HL-60 (cell line): Measurements from ENCODE around the gene PAPPA.

Experiments
- GABPA ChIP-seq: IDR thresholded peaks from 2 replicates; pipeline ENCODE4 v1.6.1; 2012; ENCODE audit warnings: low read depth
- POLR2AphosphoS5 ChIP-seq: IDR thresholded peaks from 2 replicates; pipeline ENCODE4 v1.6.1; 2012; ENCODE audit warnings: low read depth
- TF ChIP-seq, protein P1 (sequence below): IDR thresholded peaks from one replicate; pipeline ENCODE4 v1.5.1; 2011; ENCODE audit warnings: low read length, control low read depth, inconsistent platforms; ENCODE audit not compliant: insufficient read depth

DNA sequence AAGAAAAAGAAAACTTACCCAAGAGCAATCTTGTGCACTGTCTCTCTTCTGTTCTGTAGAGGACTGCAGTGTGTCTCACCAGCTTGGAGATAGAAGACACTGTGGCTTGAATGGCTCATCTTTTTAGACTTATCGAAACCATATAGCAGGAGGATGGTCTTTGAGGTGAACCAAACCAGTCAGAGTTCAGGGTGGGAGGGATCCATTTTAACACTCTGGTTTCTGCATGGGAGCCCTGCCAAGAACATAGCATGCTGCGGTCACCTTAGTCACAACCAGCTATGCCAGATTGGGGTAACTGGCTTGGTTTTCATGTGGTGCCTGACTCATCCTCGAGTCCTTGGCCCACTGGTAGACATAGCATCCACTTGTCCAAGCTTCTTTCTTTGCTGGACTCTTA, 135.1 kb downstream of the PAPPA start:
- TF ChIP-seq, protein P1, sequence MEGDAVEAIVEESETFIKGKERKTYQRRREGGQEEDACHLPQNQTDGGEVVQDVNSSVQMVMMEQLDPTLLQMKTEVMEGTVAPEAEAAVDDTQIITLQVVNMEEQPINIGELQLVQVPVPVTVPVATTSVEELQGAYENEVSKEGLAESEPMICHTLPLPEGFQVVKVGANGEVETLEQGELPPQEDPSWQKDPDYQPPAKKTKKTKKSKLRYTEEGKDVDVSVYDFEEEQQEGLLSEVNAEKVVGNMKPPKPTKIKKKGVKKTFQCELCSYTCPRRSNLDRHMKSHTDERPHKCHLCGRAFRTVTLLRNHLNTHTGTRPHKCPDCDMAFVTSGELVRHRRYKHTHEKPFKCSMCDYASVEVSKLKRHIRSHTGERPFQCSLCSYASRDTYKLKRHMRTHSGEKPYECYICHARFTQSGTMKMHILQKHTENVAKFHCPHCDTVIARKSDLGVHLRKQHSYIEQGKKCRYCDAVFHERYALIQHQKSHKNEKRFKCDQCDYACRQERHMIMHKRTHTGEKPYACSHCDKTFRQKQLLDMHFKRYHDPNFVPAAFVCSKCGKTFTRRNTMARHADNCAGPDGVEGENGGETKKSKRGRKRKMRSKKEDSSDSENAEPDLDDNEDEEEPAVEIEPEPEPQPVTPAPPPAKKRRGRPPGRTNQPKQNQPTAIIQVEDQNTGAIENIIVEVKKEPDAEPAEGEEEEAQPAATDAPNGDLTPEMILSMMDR, result no peak
- no peak for TF ChIP-seq GABPA
- no peak for TF ChIP-seq POLR2AphosphoS5
